Thyroid gland (tissue), 4 donors: ENCODE data around the gene SMCHD1.

Experiments
- POLR2A ChIP-seq, 2 donors: fragments of 450-650 bp; IDR thresholded peaks; one replicate each; pipeline ENCODE4 v1.6.1; 2017; ENCODE audit warnings: antibody characterized with exemption in 2 of 2, mild to moderate bottlenecking in 2 of 2, moderate library complexity in 1 of 2
- TF ChIP-seq, protein P1 (sequence below), 6 experiments: fragments of 200-600 bp in 3 of 6; fragments of 450-650 bp in 3 of 6; sonication (generic) in 3 of 6; IDR thresholded peaks; one replicate each; pipeline ENCODE4 v1.5.1; 2016 to 2019; ENCODE audit warnings: antibody characterized with exemption in 6 of 6, mild to moderate bottlenecking in 2 of 6, inconsistent platforms in 1 of 6, moderate library complexity in 1 of 6

GRCh38 chr18:2709316-2709715, 53.8 kb downstream of the SMCHD1 start:
- TF ChIP-seq POLR2A (IDR thresholded peaks at IDR 0.05) = no peak
- TF ChIP-seq, protein P1, sequence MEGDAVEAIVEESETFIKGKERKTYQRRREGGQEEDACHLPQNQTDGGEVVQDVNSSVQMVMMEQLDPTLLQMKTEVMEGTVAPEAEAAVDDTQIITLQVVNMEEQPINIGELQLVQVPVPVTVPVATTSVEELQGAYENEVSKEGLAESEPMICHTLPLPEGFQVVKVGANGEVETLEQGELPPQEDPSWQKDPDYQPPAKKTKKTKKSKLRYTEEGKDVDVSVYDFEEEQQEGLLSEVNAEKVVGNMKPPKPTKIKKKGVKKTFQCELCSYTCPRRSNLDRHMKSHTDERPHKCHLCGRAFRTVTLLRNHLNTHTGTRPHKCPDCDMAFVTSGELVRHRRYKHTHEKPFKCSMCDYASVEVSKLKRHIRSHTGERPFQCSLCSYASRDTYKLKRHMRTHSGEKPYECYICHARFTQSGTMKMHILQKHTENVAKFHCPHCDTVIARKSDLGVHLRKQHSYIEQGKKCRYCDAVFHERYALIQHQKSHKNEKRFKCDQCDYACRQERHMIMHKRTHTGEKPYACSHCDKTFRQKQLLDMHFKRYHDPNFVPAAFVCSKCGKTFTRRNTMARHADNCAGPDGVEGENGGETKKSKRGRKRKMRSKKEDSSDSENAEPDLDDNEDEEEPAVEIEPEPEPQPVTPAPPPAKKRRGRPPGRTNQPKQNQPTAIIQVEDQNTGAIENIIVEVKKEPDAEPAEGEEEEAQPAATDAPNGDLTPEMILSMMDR (IDR thresholded peaks at IDR 0.05) = no peak
